Measurements from ENCODE around the gene GARIN5B. TPM values are rescaled to one million over a fixed set of nuclear protein-coding genes. Genes with fewer than 3 reads are reported as not detected.
"Not testable (repeated sequence)": the region's sequence is repeated elsewhere in the genome, so short reads cannot be mapped to it uniquely, and the experiment has no call there.

The GARIN5B gene
- total and polyA plus RNA-seq, 9 donors = not detected

DNA sequence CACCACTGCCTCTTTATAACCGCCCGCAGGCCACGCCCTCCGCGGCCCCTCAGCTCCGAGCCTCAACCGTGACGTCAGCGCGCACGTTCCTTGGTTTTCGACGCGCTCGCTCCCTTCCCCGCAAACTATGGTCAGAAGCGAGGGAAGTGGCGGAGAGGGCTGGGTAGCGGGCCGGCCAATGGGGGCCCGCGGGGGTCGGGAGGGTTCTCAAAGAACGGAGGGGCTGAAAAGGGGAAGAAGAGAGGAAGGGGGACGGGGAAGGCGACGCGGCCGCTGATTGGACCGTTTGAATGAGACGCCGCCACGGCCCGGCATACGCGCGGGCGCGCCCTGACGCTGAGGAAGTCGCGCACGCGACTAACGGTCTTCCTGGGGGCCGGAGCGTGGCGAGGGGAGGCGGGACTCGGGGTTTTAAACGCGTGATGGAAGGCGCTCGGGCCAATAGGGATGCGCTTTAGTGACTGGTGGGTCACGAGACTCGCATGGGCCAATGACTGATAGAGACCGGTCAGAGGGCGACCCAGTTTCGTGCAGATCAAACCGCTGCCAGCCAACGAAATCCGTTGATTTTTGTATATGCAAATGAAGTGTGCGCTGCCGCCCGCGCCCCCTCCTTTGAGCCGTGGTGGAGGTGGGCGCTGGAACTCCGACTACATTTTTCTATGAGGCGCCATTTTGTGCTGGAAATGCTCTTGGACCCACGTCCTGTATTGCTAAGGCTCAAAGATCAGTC is 44.9 kb upstream of the GARIN5B start:
- H3K27me3 ChIP-seq = no peaks in the 10 kb centered on the region
- H3K27ac ChIP-seq = peak overlapping the region; percentile 93 to 98
- H3K9me3 ChIP-seq = no peaks in the 10 kb centered on the region
- no peaks in the 10 kb centered on the region for H3K36me3 ChIP-seq
- peak; percentile 96 to 98 (median 97) for DNase-seq
- WGBS, 3 donors = 0 to 1% (median 1%) methylated on average over 72 of the region's 72 CpGs
- TF ChIP-seq EP300 (IDR thresholded peaks at IDR 0.05) = peak; percentile 36
- TF ChIP-seq POLR2A (IDR thresholded peaks at IDR 0.05) = no peak
- peak overlapping the region; percentile 98 for H3K4me3 ChIP-seq
- H3K4me1 ChIP-seq (ENCODE audit: insufficient read depth) = peaks cover 8% of the 10 kb centered on the region
- intact Hi-C loops (cut with DNase I) = no loop called here

DNA sequence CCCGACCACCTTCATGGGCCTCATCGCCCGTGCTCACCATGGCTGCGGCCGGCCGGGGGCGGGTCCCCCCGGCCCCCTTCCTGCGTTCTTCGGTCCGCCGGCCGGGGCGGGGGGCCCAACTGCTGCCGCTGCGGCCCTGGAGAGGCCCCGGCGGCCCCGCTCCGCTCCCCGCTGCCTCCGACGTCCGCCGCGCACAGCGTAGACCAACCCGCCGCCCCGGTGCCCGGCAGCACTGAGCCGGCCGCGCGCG is 44.4 kb upstream of the GARIN5B start, which contains the start of gene UBE2S:
Gene UBE2S, minus strand, starts transcription at position 239 of the 250 bp plus-strand sequence. Its CDS starts 199 bp downstream, at position 40.
- DNase-seq; H3K9me3 ChIP-seq; H3K27me3 ChIP-seq; intact Hi-C loops (cut with DNase I); H3K4me1 ChIP-seq (ENCODE audit: insufficient read depth); H3K36me3 ChIP-seq: not testable (repeated sequence)
- 0 to 1% (median 1%) methylated on average over 34 to 36 of the region's 36 CpGs for WGBS, 3 donors
- Histone ChIP-seq H3K4me3 (peak within 1 kb of the TSS; percentile 98), H3K27ac (peak within 1 kb of the TSS; percentile 93 to 98)
- peak; percentile 87 for TF ChIP-seq POLR2A (IDR thresholded peaks at IDR 0.05)

DNA sequence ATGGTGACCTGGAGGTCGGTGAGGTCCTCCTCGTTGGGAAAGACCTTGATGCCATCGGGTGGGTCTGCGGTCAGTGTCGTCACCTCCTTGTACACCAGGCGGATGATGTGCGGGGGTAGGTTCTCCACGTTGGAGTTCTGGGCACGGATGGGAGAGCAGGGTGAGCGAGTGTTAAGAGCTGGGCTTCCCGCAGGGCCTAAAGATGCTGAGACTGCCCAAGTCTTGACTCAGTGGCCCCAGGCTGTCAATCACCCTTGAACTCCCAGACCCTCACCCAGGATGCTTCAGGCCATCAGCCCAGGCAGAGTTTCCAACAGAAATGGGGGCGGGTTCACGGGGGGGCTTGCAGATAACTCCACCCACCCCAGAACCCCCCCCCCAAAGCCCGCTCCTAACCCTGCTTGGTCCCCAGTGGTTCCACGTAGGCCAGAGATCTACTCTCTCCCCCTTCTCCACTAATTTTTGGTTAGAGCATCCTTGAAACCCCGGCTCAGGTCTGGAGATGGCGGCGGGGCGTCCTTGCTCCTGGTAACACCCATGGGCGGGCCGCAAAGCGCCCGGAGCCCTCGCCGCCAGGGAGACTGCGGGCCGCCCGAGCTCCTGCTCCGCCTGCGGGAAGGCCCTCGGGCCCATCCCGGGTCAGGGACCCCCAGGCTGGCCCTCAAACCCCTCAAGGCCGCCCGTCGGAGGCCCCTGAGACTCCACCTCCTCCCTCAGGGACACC is 43.9 kb upstream of the GARIN5B start:
- H3K27me3 ChIP-seq = no peaks in the 10 kb centered on the region
- no peaks in the 10 kb centered on the region for H3K36me3 ChIP-seq
- no peak for TF ChIP-seq EP300 (IDR thresholded peaks at IDR 0.05)
- TF ChIP-seq, protein P1, sequence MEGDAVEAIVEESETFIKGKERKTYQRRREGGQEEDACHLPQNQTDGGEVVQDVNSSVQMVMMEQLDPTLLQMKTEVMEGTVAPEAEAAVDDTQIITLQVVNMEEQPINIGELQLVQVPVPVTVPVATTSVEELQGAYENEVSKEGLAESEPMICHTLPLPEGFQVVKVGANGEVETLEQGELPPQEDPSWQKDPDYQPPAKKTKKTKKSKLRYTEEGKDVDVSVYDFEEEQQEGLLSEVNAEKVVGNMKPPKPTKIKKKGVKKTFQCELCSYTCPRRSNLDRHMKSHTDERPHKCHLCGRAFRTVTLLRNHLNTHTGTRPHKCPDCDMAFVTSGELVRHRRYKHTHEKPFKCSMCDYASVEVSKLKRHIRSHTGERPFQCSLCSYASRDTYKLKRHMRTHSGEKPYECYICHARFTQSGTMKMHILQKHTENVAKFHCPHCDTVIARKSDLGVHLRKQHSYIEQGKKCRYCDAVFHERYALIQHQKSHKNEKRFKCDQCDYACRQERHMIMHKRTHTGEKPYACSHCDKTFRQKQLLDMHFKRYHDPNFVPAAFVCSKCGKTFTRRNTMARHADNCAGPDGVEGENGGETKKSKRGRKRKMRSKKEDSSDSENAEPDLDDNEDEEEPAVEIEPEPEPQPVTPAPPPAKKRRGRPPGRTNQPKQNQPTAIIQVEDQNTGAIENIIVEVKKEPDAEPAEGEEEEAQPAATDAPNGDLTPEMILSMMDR (IDR thresholded peaks at IDR 0.05) = no peak
- no peak for TF ChIP-seq POLR2A (IDR thresholded peaks at IDR 0.05)
- H3K4me3 ChIP-seq = peak overlapping the region; percentile 98
- 3 to 11% (median 8%) methylated on average over 20 to 35 of the region's 35 CpGs for WGBS, 3 donors
- peaks cover 8% of the 10 kb centered on the region for H3K4me1 ChIP-seq (ENCODE audit: insufficient read depth)
- H3K27ac ChIP-seq = peak overlapping the region; percentile 93 to 98
- peak in 1 of 5 donors; percentile 50 for DNase-seq
- intact Hi-C loops (cut with DNase I) = no loop called here
- H3K9me3 ChIP-seq = no peaks in the 10 kb centered on the region

DNA sequence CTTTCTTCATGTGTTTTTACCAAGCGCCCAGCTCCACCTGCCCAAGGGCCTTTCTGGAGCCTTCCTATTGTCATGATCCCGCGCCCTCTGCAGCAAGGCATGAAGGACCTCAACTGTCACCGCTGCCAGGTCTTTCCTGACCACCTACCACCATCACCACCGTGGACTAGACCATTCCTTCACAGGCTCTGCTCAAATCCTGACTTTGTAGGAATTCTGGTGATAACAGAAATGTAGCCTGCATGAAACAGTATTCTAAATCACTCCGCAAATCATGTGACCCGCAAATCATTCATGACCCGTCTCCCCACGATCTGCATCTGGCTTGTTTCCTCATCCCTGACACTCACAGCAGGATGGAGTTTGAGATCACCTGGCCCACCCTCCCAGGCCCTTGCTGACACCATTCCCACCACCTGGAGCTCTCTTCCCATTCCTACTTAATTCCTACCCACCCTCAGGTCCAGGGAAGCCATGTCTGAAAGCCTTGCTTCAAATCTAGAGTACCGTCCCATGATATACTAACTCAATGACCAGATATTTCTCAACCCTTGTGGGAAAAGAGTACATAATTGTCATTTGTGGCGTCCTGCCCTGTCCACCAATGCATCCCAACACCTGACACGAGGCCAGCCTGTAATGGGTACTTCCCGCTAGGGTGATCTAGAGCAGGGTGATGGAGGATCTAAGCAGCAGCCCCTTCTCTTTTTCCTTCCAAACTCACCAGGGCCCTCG is 43.2 kb upstream of the GARIN5B start:
- Histone ChIP-seq H3K36me3 (no peaks in the 10 kb centered on the region), H3K9me3 (no peaks in the 10 kb centered on the region), H3K4me1 (ENCODE audit: insufficient read depth) (peaks cover 8% of the 10 kb centered on the region), H3K27me3 (no peaks in the 10 kb centered on the region), H3K27ac (no peak overlapping the region), H3K4me3 (peak overlapping the region; percentile 98)
- 67 to 75% (median 75%) methylated on average over 14 of the region's 14 CpGs for WGBS, 3 donors
- intact Hi-C loops (cut with DNase I) = no loop called here
- no peak for TF ChIP-seq POLR2A (IDR thresholded peaks at IDR 0.05)
- TF ChIP-seq, protein P1 (IDR thresholded peaks at IDR 0.05) = no peak
- TF ChIP-seq EP300 (IDR thresholded peaks at IDR 0.05) = no peak
- no peak for DNase-seq

DNA sequence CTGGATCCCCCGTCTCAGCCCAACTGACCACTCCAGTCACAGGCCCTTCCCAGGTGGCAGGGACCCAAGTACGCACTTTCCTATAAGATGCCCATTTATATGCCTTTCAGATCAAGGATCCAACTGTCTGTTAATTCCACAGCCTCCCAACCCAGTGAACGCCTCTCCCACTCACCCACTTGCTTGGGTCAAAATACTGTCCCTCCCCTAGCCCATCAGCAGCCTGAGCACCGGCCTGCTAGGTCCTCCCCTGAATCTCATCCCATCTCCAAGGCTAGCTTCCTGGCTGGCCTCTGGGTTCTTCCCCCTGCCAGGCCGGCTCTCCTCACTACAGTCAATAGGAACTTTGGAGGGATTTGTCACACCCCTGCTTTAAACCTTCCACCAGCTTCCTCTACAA is 42.6 kb upstream of the GARIN5B start:
- Histone ChIP-seq H3K36me3 (no peaks in the 10 kb centered on the region), H3K4me3 (no peak overlapping the region), H3K27me3 (no peaks in the 10 kb centered on the region), H3K4me1 (ENCODE audit: insufficient read depth) (peaks cover 8% of the 10 kb centered on the region), H3K9me3 (no peaks in the 10 kb centered on the region), H3K27ac (no peak overlapping the region)
- 68 to 76% (median 74%) methylated on average over 5 of the region's 5 CpGs for WGBS, 3 donors
- intact Hi-C loops (cut with DNase I) = no loop called here
- TF ChIP-seq, protein P1 (IDR thresholded peaks at IDR 0.05) = no peak
- TF ChIP-seq POLR2A (IDR thresholded peaks at IDR 0.05) (no peak), EP300 (IDR thresholded peaks at IDR 0.05) (no peak)
- no peak for DNase-seq

All from ovary (tissue), 9 donors.